Measurements from ENCODE around the gene CHD6. TPM values are rescaled to one million over a fixed set of nuclear protein-coding genes. Genes with fewer than 3 reads are reported as not detected.

Gene CHD6
- total RNA-seq, 4 donors from 2014 or later: 21.5 to 130 (median 33.6) TPM

GRCh38 chr20:41573955-41574354, 44.2 kb downstream of the CHD6 start:
- Histone ChIP-seq H3K9me3 (no peaks in the 10 kb centered on the region), H3K4me3 (no peak overlapping the region), H3K4me1 (peaks cover 0 to 38% (median 2%) of the 10 kb centered on the region in 4 donors), H3K27ac (no peak overlapping the region), H3K36me3 (no peaks in the 10 kb centered on the region), H3K27me3 (no peaks in the 10 kb centered on the region)
- TF ChIP-seq CTCF (IDR thresholded peaks at IDR 0.05) (no peak), POLR2A (IDR thresholded peaks at IDR 0.05) (no peak)
- no peak for DNase-seq

GRCh38 chr20:41572010-41572572, 46.1 kb downstream of the CHD6 start:
- Histone ChIP-seq H3K4me1 (peaks cover 0 to 35% (median 4%) of the 10 kb centered on the region in 4 donors), H3K9me3 (no peaks in the 10 kb centered on the region), H3K36me3 (no peaks in the 10 kb centered on the region), H3K27me3 (no peaks in the 10 kb centered on the region), H3K4me3 (no peak overlapping the region), H3K27ac (no peak overlapping the region)
- no peak for DNase-seq
- TF ChIP-seq CTCF (IDR thresholded peaks at IDR 0.05) (peak in 1 of 6 experiments; percentile 21), POLR2A (IDR thresholded peaks at IDR 0.05) (no peak)

GRCh38 chr20:41571006-41571405, 47.2 kb downstream of the CHD6 start:
- no peak for TF ChIP-seq CTCF (IDR thresholded peaks at IDR 0.05)
- Histone ChIP-seq H3K36me3 (no peaks in the 10 kb centered on the region), H3K27me3 (no peaks in the 10 kb centered on the region), H3K4me1 (peaks cover 0 to 24% (median 4%) of the 10 kb centered on the region in 4 donors), H3K9me3 (no peaks in the 10 kb centered on the region), H3K4me3 (no peak overlapping the region), H3K27ac (no peak overlapping the region)
- DNase-seq: no peak

- DNase-seq: no peak
- H3K4me3 ChIP-seq: no peak overlapping the region
- no peak overlapping the region for H3K27ac ChIP-seq
- no peaks in the 10 kb centered on the region for H3K36me3 ChIP-seq
- H3K27me3 ChIP-seq: no peaks in the 10 kb centered on the region
- no peak for TF ChIP-seq POLR2A (IDR thresholded peaks at IDR 0.05)
- no peak for TF ChIP-seq CTCF (IDR thresholded peaks at IDR 0.05)
- H3K9me3 ChIP-seq: no peaks in the 10 kb centered on the region
- peaks cover 0 to 24% (median 4%) of the 10 kb centered on the region in 4 donors for H3K4me1 ChIP-seq
These were observed 47.6 kb downstream of the CHD6 start for GRCh38 chr20:41570557-41570956.

- H3K9me3 ChIP-seq: no peaks in the 10 kb centered on the region
- DNase-seq: no peak
- no peaks in the 10 kb centered on the region for H3K27me3 ChIP-seq
- no peaks in the 10 kb centered on the region for H3K36me3 ChIP-seq
- no peak overlapping the region for H3K27ac ChIP-seq
- TF ChIP-seq POLR2A (IDR thresholded peaks at IDR 0.05) (no peak), CTCF (IDR thresholded peaks at IDR 0.05) (no peak)
- peaks cover 0 to 18% (median 2%) of the 10 kb centered on the region in 4 donors for H3K4me1 ChIP-seq
- H3K4me3 ChIP-seq: no peak overlapping the region
These were observed 50.6 kb downstream of the CHD6 start for GRCh38 chr20:41567615-41568014.
